Transverse colon (tissue), 3 donors: ENCODE measurements around the gene PLEKHG1.

Experiments used
- CTCF ChIP-seq, 5 experiments: fragments of 200-600 bp in 3 of 5; fragments of 450-650 bp in 2 of 5; sonication (generic) in 3 of 5; IDR thresholded peaks; 1 replicate in 2 of 5; 2 replicates in 3 of 5; pipeline ENCODE4 v1.5.1; 2016 to 2017; ENCODE audit warnings: antibody characterized with exemption in 5 of 5, inconsistent platforms in 3 of 5, mild to moderate bottlenecking in 2 of 5, moderate library complexity in 1 of 5
- EP300 ChIP-seq: sonication (generic); formaldehyde crosslinking; IDR thresholded peaks from one replicate; pipeline ENCODE4 v1.6.1; 2017; ENCODE audit warnings: antibody characterized with exemption, low read depth
- POLR2A ChIP-seq: fragments of 450-650 bp; IDR thresholded peaks from one replicate; pipeline ENCODE4 v1.6.1; 2016; ENCODE audit warnings: antibody characterized with exemption, mild to moderate bottlenecking, moderate library complexity

GRCh38 chr6:150634176-150634963, 34.7 kb downstream of the PLEKHG1 start:
- TF ChIP-seq CTCF (IDR thresholded peaks at IDR 0.05) (no peak), EP300 (no peak), POLR2A (no peak)
